Placental pericyte (primary cell): ENCODE measurements around the gene SSR1. TPM values are rescaled to one million over a fixed set of nuclear protein-coding genes. Genes with fewer than 3 reads are reported as not detected.

ENCODE experiments used
- total RNA-seq: library from RNA; depleted of rRNA; stranded (reverse); fragments of >200 nt; gene quantifications from 2 replicates; pipeline ENCODE4 v1.2.3, GENCODE V29; 2012

The SSR1 gene
- 165 and 307 TPM in 2 replicates for total RNA-seq

GRCh38 chr6:7312616-7313504, at the start of gene SSR1:
Gene SSR1, minus strand, starts transcription at chr6:7313199. Its CDS starts 79 bp downstream, at chr6:7313120.

Other genes starting within 250 kb of the SSR1 start
- 21.9 and 27.3 TPM in 2 replicates for gene RREB1, start 205.2 kb downstream of the SSR1 start, total RNA-seq
- gene CAGE1, start 76.5 kb upstream of the SSR1 start, total RNA-seq = 0.14 and 0.22 TPM in 2 replicates
- gene RIOK1, start 76.6 kb upstream of the SSR1 start, total RNA-seq = 15.1 and 15.5 TPM in 2 replicates
- 0.22 and 10.0 TPM in 2 replicates for gene DSP, start 228.5 kb upstream of the SSR1 start, total RNA-seq